ENCODE measurements around the gene CAMTA1. TPM values are rescaled to one million over a fixed set of nuclear protein-coding genes. Genes with fewer than 3 reads are reported as not detected.

The CAMTA1 gene
- total RNA-seq, 1 donor from 2014 or later, result 62.9 TPM

GRCh38 chr1:7561331-7561921 lies 776.2 kb downstream of the CAMTA1 start:
- Histone ChIP-seq H3K4me1 (no peaks in the 10 kb centered on the region), H3K27ac (no peak overlapping the region), H3K4me3 (no peak overlapping the region), H3K36me3 (no peaks in the 10 kb centered on the region), H3K9me3 (no peaks in the 10 kb centered on the region), H3K27me3 (no peaks in the 10 kb centered on the region)
- intact Hi-C loops (cut with DNase I), result no loop called here
- DNase-seq (ENCODE audit: extremely low spot score in 2 of 2), result no peak
- TF ChIP-seq POLR2A (IDR thresholded peaks at IDR 0.05), result no peak
- TF ChIP-seq CTCF (IDR thresholded peaks at IDR 0.05), result no peak
- no peak for TF ChIP-seq POLR2AphosphoS5 (IDR thresholded peaks at IDR 0.05; ENCODE audit: insufficient read depth in 1 of 2, low read depth in 1 of 2)

DNA sequence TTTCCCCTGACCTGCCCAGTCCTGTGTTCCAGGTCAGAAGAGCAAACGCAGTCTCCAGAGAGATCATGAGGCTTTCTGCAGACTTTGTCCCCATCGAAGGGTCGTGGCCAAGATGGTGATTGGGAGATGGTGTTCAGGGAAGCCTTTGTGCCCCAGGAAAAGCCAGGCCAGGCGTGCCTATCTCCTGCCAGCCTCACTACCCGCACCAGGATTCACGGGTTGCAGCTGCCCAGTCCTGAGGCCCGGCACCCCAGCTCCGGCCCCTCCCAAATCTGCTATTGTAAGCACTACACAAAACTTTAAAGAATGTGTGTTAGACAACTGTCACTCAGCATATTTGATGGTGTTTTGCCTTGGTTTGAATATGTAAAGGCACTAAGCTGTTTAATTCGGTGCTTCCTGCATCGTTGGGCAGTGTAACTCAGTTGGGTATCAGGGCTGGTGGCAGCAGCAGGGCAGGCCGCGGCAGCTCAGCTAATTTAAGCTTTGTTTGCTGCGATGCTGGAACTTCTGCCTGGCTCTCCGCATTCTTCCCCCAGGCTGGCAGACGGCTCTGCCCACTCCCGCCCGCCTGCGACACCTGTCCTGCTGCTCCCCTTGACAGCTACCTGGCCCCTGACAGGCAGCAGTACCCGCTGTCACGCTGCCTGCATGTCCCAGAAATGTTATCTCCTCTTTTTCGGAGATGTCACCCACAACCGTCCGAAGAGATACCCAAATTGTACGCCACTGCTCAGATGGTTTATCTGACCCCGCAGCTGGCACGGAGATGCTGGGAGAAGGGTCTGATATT lies 776.9 kb downstream of the CAMTA1 start:
- Histone ChIP-seq H3K4me1 (no peaks in the 10 kb centered on the region), H3K4me3 (no peak overlapping the region), H3K27ac (no peak overlapping the region), H3K9me3 (no peaks in the 10 kb centered on the region), H3K27me3 (no peaks in the 10 kb centered on the region), H3K36me3 (no peaks in the 10 kb centered on the region)
- TF ChIP-seq CTCF (IDR thresholded peaks at IDR 0.05), result no peak
- TF ChIP-seq POLR2A (IDR thresholded peaks at IDR 0.05), result no peak
- TF ChIP-seq POLR2AphosphoS5 (IDR thresholded peaks at IDR 0.05; ENCODE audit: insufficient read depth in 1 of 2, low read depth in 1 of 2), result no peak
- DNase-seq (ENCODE audit: extremely low spot score in 2 of 2), result no peak
- intact Hi-C loops (cut with DNase I), result no loop called here

- no peak for TF ChIP-seq POLR2AphosphoS5 (IDR thresholded peaks at IDR 0.05; ENCODE audit: insufficient read depth in 1 of 2, low read depth in 1 of 2)
- no peak for TF ChIP-seq POLR2A (IDR thresholded peaks at IDR 0.05)
- no peak for TF ChIP-seq CTCF (IDR thresholded peaks at IDR 0.05)
- no peaks in the 10 kb centered on the region for H3K4me1 ChIP-seq
- no peak overlapping the region for H3K27ac ChIP-seq
- no peaks in the 10 kb centered on the region for H3K9me3 ChIP-seq
- no peak for DNase-seq (ENCODE audit: extremely low spot score in 2 of 2)
- no peaks in the 10 kb centered on the region for H3K27me3 ChIP-seq
- H3K36me3 ChIP-seq, result no peaks in the 10 kb centered on the region
- no peak overlapping the region for H3K4me3 ChIP-seq
- intact Hi-C loops (cut with DNase I), result no loop called here
Measured at GRCh38 chr1:7562729-7563605, 777.7 kb downstream of the CAMTA1 start.

DNA sequence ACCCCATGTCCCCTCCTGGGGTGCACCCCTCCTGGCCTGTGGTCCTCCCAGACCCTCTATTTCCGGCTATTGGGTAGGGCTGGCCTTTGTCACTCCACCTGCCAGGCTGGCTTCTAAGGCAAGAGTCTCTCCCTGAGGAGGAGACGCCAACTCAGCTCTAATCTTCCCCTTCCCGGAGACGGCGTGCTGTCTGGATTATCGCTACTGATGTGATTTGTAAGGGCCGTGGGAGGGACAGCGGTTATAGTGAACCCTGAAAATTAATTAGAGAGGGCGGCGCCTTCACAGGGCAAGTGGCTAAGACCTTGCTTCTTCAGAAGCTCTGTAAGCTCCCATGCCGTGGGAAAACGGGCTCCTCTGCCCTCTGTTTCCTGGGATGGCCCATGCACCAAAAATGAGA lies 778.9 kb downstream of the CAMTA1 start:
- H3K27me3 ChIP-seq, result no peaks in the 10 kb centered on the region
- H3K4me1 ChIP-seq, result no peaks in the 10 kb centered on the region
- H3K36me3 ChIP-seq, result no peaks in the 10 kb centered on the region
- no peak overlapping the region for H3K4me3 ChIP-seq
- H3K27ac ChIP-seq, result no peak overlapping the region
- no peaks in the 10 kb centered on the region for H3K9me3 ChIP-seq
- intact Hi-C loops (cut with DNase I), result no loop called here
- TF ChIP-seq POLR2A (IDR thresholded peaks at IDR 0.05), result no peak
- no peak for TF ChIP-seq POLR2AphosphoS5 (IDR thresholded peaks at IDR 0.05; ENCODE audit: insufficient read depth in 1 of 2, low read depth in 1 of 2)
- TF ChIP-seq CTCF (IDR thresholded peaks at IDR 0.05), result no peak
- DNase-seq (ENCODE audit: extremely low spot score in 2 of 2), result no peak
